Right lobe of liver (tissue), 4 donors: ENCODE data around the gene TAF4B.

Source experiments
- CTCF ChIP-seq, 4 donors: fragments of 200-600 bp in 3 of 4; fragments of 450-650 bp in 1 of 4; IDR thresholded peaks; one replicate each; pipeline versions ENCODE4 v1.5.1 to v1.8.0; 2016 to 2022; ENCODE audit warnings: antibody characterized with exemption in 4 of 4, mild to moderate bottlenecking in 2 of 4
- POLR2A ChIP-seq: fragments of 450-650 bp; IDR thresholded peaks from one replicate; pipeline ENCODE4 v1.6.1; 2017; ENCODE audit warnings: antibody characterized with exemption, mild to moderate bottlenecking
- donor health status: DM: no; HTN: no; CAD: no.
- donor health status: DM: no; HTN: no; CAD: no.
- donor health status: DM: no; HTN: yes; CAD: no.

- no peak for TF ChIP-seq CTCF (IDR thresholded peaks at IDR 0.05)
- no peak for TF ChIP-seq POLR2A
Measured at GRCh38 chr18:26356045-26356785, 130.0 kb downstream of the TAF4B start.
